ENCODE measurements around the gene CORO2A. TPM values are rescaled to one million over a fixed set of nuclear protein-coding genes. Genes with fewer than 3 reads are reported as not detected.
A peak's percentile ranks its signal among the peaks of the same experiment; 100 is the strongest.
"Not testable (repeated sequence)": the region's sequence is repeated elsewhere in the genome, so short reads cannot be mapped to it uniquely, and the experiment has no call there.

CORO2A gene
- total RNA-seq, 1 experiment from 2014 or later: 15.8 TPM

- Histone ChIP-seq H3K4ac (ENCODE audit: low read depth, low read length) (no peak overlapping the region), H3K79me2 (ENCODE audit: insufficient read depth, low read length) (no peaks in the 10 kb centered on the region), H4K20me1 (ENCODE audit: control insufficient read depth, insufficient read depth, insufficient read length) (no peaks in the 10 kb centered on the region), H2BK5ac (ENCODE audit: insufficient read length, low read length) (no peak overlapping the region), H2BK120ac (ENCODE audit: low read depth, low read length, poor library complexity, severe bottlenecking) (no peak overlapping the region), H3K14ac (ENCODE audit: insufficient read depth, low read length) (no peak overlapping the region), H4K91ac (ENCODE audit: insufficient read length, low read depth, low read length) (no peak overlapping the region), H3K27ac (ENCODE audit: insufficient read length, low read depth, low read length) (no peak overlapping the region), H3K23ac (ENCODE audit: insufficient read length, low read depth, low read length) (no peak overlapping the region), H3K9me3 (ENCODE audit: control insufficient read depth, low read depth, low read length) (no peaks in the 10 kb centered on the region), H3K4me2 (ENCODE audit: insufficient read depth, insufficient read length, low read length) (no peak overlapping the region), H3K4me1 (ENCODE audit: insufficient read depth, low read length) (peaks cover 6% of the 10 kb centered on the region), H3K9ac (ENCODE audit: extremely low read depth, insufficient read length, low read length) (no peak overlapping the region), H3T11ph (ENCODE audit: low read length) (no peak overlapping the region), H4K5ac (ENCODE audit: insufficient read length, low read depth, low read length) (no peak overlapping the region), H2BK15ac (ENCODE audit: low read depth, low read length) (no peak overlapping the region), H3K18ac (ENCODE audit: insufficient read length, low read depth, low read length) (no peak overlapping the region), H2AFZ (ENCODE audit: low read length) (no peak overlapping the region), H3K27me3 (ENCODE audit: insufficient read depth, low read length) (no peaks in the 10 kb centered on the region), H2BK12ac (ENCODE audit: insufficient read length, low read depth, low read length) (no peak overlapping the region), H2AK5ac (ENCODE audit: insufficient read length, low read length) (no peak overlapping the region), H3K79me1 (ENCODE audit: insufficient read depth, low read depth, low read length, poor library complexity, severe bottlenecking) (no peaks in the 10 kb centered on the region), H3K23me2 (ENCODE audit: insufficient read length, low read depth, low read length, poor library complexity, severe bottlenecking) (no peaks in the 10 kb centered on the region), H2BK20ac (ENCODE audit: low read depth, low read length, poor library complexity, severe bottlenecking) (no peak overlapping the region), H4K8ac (replicated peaks; ENCODE audit: insufficient read length, low read depth, low read length) (no peak overlapping the region), H3K56ac (ENCODE audit: insufficient read length, low read depth, low read length) (no peak overlapping the region)
- Mint-ChIP-seq H3K27me3 (ENCODE audit: low read depth) (no peaks in the 10 kb centered on the region), H3K9me3 (no peaks in the 10 kb centered on the region), H3K4me3 (no peak overlapping the region), H3K4me1 (peaks cover 22 to 28% of the 10 kb centered on the region in 2 experiments), H3K36me3 (ENCODE audit: insufficient read depth in 1 of 3, low read depth in 3 of 3) (peaks cover 4 to 46% (median 27%) of the 10 kb centered on the region in 3 experiments), H3K27ac (0 out of 7 replicates have a peak overlapping the region, but pooled peaks of 1 of the 3 experiments have one; percentile 8)
- no peak for DNase-seq
- no CpG with 5 or more reads among the region's 5 CpGs for WGBS (ENCODE audit: extremely low coverage, insufficient read length, low lambda C conversion rate)
- TF ChIP-seq, protein P1, sequence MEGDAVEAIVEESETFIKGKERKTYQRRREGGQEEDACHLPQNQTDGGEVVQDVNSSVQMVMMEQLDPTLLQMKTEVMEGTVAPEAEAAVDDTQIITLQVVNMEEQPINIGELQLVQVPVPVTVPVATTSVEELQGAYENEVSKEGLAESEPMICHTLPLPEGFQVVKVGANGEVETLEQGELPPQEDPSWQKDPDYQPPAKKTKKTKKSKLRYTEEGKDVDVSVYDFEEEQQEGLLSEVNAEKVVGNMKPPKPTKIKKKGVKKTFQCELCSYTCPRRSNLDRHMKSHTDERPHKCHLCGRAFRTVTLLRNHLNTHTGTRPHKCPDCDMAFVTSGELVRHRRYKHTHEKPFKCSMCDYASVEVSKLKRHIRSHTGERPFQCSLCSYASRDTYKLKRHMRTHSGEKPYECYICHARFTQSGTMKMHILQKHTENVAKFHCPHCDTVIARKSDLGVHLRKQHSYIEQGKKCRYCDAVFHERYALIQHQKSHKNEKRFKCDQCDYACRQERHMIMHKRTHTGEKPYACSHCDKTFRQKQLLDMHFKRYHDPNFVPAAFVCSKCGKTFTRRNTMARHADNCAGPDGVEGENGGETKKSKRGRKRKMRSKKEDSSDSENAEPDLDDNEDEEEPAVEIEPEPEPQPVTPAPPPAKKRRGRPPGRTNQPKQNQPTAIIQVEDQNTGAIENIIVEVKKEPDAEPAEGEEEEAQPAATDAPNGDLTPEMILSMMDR (conservative IDR thresholded peaks at IDR 0.05): no peak
These were observed 113.5 kb downstream of the CORO2A start for GRCh38 chr9:98078895-98079294.

DNA sequence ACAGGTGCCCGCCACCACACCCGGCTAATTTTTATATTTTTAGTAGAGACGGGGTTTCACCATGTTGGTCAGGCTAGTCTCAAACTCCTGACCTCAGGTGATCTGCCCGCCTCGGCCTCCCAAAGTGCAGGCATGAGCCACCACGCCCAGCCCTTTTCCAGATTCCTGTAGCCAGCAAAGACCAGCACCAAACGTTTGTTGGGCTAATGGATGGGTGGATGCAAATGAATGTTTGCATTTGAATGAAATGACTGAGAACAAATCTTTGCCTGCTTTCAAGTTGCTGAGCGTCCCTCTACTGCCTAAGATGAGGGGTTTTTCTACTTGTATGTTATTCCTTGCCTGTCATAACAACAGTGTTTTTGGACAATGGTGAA, 115.9 kb downstream of the CORO2A start:
- H3K4me2 ChIP-seq (ENCODE audit: insufficient read depth, insufficient read length, low read length); H3K18ac ChIP-seq (ENCODE audit: insufficient read length, low read depth, low read length); H4K5ac ChIP-seq (ENCODE audit: insufficient read length, low read depth, low read length); H3K4me1 ChIP-seq (ENCODE audit: insufficient read depth, low read length); H3K9ac ChIP-seq (ENCODE audit: extremely low read depth, insufficient read length, low read length); H3K27me3 ChIP-seq (ENCODE audit: insufficient read depth, low read length); H3K27ac Mint-ChIP-seq; H2AFZ ChIP-seq (ENCODE audit: low read length); H2BK12ac ChIP-seq (ENCODE audit: insufficient read length, low read depth, low read length); H3K79me1 ChIP-seq (ENCODE audit: insufficient read depth, low read depth, low read length, poor library complexity, severe bottlenecking); H2AK5ac ChIP-seq (ENCODE audit: insufficient read length, low read length); H3K4ac ChIP-seq (ENCODE audit: low read depth, low read length); H3K4me3 Mint-ChIP-seq; H4K8ac ChIP-seq (replicated peaks; ENCODE audit: insufficient read length, low read depth, low read length); H3K56ac ChIP-seq (ENCODE audit: insufficient read length, low read depth, low read length); H2BK20ac ChIP-seq (ENCODE audit: low read depth, low read length, poor library complexity, severe bottlenecking); H3K23me2 ChIP-seq (ENCODE audit: insufficient read length, low read depth, low read length, poor library complexity, severe bottlenecking); H3K9me3 Mint-ChIP-seq; H3T11ph ChIP-seq (ENCODE audit: low read length); H3K14ac ChIP-seq (ENCODE audit: insufficient read depth, low read length); H2BK120ac ChIP-seq (ENCODE audit: low read depth, low read length, poor library complexity, severe bottlenecking); H4K20me1 ChIP-seq (ENCODE audit: control insufficient read depth, insufficient read depth, insufficient read length); H4K91ac ChIP-seq (ENCODE audit: insufficient read length, low read depth, low read length); H3K27ac ChIP-seq (ENCODE audit: insufficient read length, low read depth, low read length); H3K23ac ChIP-seq (ENCODE audit: insufficient read length, low read depth, low read length); H2BK15ac ChIP-seq (ENCODE audit: low read depth, low read length); H3K9me3 ChIP-seq (ENCODE audit: control insufficient read depth, low read depth, low read length); H3K27me3 Mint-ChIP-seq (ENCODE audit: low read depth); H3K79me2 ChIP-seq (ENCODE audit: insufficient read depth, low read length); H2BK5ac ChIP-seq (ENCODE audit: insufficient read length, low read length): not testable (repeated sequence)
- WGBS (ENCODE audit: extremely low coverage, insufficient read length, low lambda C conversion rate): no CpG with 5 or more reads among the region's 8 CpGs
- peak; percentile 77 for DNase-seq
- Mint-ChIP-seq H3K4me1 (peaks cover 22 to 28% of the 10 kb centered on the region in 2 experiments), H3K36me3 (ENCODE audit: insufficient read depth in 1 of 3, low read depth in 3 of 3) (peaks cover 4 to 23% (median 19%) of the 10 kb centered on the region in 3 experiments; a peak in 6 of 7 replicates)
